ENCODE measurements around the gene DFFB. TPM values are rescaled to one million over a fixed set of nuclear protein-coding genes. Genes with fewer than 3 reads are reported as not detected.

The DFFB gene
- polyA plus RNA-seq, 3 donors = 5.9 to 14.7 (median 6.6) TPM

DNA sequence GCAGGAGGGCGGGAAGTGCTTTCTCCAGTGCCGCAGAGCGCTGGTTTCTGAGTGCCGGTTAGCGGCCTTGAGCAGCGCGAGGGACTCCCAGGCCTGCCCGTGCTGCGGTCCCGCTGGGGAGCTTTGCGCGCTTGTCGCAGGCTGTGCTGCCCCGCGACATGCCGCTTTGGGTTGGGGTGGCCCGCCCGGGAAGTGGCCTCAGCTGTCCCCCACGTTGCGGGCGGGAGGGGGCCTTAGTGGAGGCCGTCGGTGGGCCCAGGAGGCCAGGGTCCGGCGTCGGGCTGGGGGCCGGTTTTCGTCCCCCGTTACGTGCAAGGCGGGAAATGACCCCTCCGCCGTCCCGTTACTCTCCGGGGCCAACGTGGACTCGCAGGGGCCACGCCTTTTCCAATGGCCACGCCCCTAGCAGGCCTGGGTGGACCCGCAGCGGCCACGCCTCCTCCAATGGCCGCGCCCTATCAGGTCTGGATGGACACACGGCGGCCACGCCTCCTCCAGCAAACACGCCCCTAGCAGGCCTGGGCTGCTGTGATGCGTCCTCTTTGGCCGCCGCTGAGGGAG is 43.8 kb downstream of the DFFB start:
- TF ChIP-seq, protein P1, sequence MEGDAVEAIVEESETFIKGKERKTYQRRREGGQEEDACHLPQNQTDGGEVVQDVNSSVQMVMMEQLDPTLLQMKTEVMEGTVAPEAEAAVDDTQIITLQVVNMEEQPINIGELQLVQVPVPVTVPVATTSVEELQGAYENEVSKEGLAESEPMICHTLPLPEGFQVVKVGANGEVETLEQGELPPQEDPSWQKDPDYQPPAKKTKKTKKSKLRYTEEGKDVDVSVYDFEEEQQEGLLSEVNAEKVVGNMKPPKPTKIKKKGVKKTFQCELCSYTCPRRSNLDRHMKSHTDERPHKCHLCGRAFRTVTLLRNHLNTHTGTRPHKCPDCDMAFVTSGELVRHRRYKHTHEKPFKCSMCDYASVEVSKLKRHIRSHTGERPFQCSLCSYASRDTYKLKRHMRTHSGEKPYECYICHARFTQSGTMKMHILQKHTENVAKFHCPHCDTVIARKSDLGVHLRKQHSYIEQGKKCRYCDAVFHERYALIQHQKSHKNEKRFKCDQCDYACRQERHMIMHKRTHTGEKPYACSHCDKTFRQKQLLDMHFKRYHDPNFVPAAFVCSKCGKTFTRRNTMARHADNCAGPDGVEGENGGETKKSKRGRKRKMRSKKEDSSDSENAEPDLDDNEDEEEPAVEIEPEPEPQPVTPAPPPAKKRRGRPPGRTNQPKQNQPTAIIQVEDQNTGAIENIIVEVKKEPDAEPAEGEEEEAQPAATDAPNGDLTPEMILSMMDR (IDR thresholded peaks at IDR 0.05) = no peak
- intact Hi-C loops (cut with micrococcal nuclease) = loop anchor here (1.0 to 10.0 kb wide), 5 partner anchors 44 to 277 kb away; partner anchors contain the start of genes SMIM1 (in 2 of the 2), CEP104 (in 1 of the 2), DFFB (in 1 of the 2) and TPRG1L (in 1 of the 2)
- peak overlapping the region; percentile 75 for H3K4me2 ChIP-seq (replicated peaks; ENCODE audit: extremely low read depth, low read length, poor library complexity, severe bottlenecking)
- DNase-seq = peak; percentile 95 to 98 (median 97)
- peaks cover 7 to 13% (median 11%) of the 10 kb centered on the region in 7 donors for H3K9me3 Mint-ChIP-seq
- H4K20me1 ChIP-seq (ENCODE audit: insufficient read depth, low read length) = peaks cover 19% of the 10 kb centered on the region
- H3K4me3 ChIP-seq (replicated peaks in 1 of 3; ENCODE audit: low read depth in 2 of 3, low read length in 3 of 3) = peak overlapping the region; percentile 59 to 97 (median 89)
- H3K4me1 ChIP-seq (ENCODE audit: control insufficient read depth in 1 of 2, insufficient read depth in 2 of 2, low read length in 2 of 2) = peaks cover 17 to 30% of the 10 kb centered on the region in 2 donors
- H3K27me3 ChIP-seq (ENCODE audit: control insufficient read depth in 2 of 2, insufficient read depth in 2 of 2, low read length in 2 of 2) = no peaks in the 10 kb centered on the region
- peaks cover 0 to 4% (median 1%) of the 10 kb centered on the region in 3 donors for H3K27me3 Mint-ChIP-seq (ENCODE audit: low read depth in 3 of 3)
- H3K4me3 Mint-ChIP-seq = peak overlapping the region; percentile 86 to 94
- H3K79me2 ChIP-seq (ENCODE audit: insufficient read depth, low read length) = peaks cover 39% of the 10 kb centered on the region
- peaks cover 16 to 21% of the 10 kb centered on the region in 2 donors for H3K36me3 Mint-ChIP-seq
- H3K27ac Mint-ChIP-seq = peak overlapping the region; percentile 98 to 100 (median 100)
- peaks cover 5 to 10% of the 10 kb centered on the region in 2 donors for H3K9me3 ChIP-seq (replicated peaks in 1 of 2; ENCODE audit: control insufficient read depth in 1 of 2, insufficient read depth in 1 of 2, low read length in 2 of 2)
- H2AFZ ChIP-seq (ENCODE audit: insufficient read depth, low read depth, low read length, poor library complexity, severe bottlenecking) = peak overlapping the region; percentile 94
- H3K27ac ChIP-seq (ENCODE audit: low read depth in 1 of 2, low read length in 2 of 2) = peak overlapping the region; percentile 94 to 98
- under 1% methylated on average over 49 of the region's 51 CpGs for WGBS (ENCODE audit: insufficient coverage)
- peak overlapping the region; percentile 85 for H3K9ac ChIP-seq (ENCODE audit: insufficient read depth, low read length, poor library complexity, severe bottlenecking)
- H3K4me1 Mint-ChIP-seq = peaks cover 35% of the 10 kb centered on the region
- H3K36me3 ChIP-seq (replicated peaks in 1 of 2; ENCODE audit: control insufficient read depth in 1 of 2, insufficient read depth in 2 of 2, low read length in 2 of 2) = peaks cover 2 to 6% of the 10 kb centered on the region in 2 donors

DNA sequence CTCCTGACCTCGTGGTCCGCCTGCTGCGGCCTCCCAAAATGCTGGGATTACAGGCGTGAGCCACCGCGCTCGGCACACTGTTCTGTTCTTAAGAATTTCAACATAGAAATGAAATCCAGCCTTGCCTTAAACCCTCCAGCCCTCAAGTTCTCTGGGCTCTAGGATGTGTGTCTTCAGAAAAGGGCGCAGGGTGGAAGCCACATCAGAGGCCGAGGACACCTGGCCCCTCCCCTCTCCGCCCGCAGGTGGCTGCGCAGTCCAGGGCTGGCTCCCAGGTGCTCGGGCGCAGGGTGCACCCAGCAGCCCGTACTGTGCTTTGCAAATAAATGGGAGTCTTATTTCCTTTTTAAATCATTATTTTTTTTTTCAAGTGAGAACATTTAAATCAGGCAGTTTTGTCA is 44.8 kb downstream of the DFFB start:
- no peak overlapping the region for H3K4me3 Mint-ChIP-seq
- peaks cover 29% of the 10 kb centered on the region for H3K79me2 ChIP-seq (ENCODE audit: insufficient read depth, low read length)
- peaks cover 5 to 10% of the 10 kb centered on the region in 2 donors for H3K9me3 ChIP-seq (replicated peaks in 1 of 2; ENCODE audit: control insufficient read depth in 1 of 2, insufficient read depth in 1 of 2, low read length in 2 of 2)
- H2AFZ ChIP-seq (ENCODE audit: insufficient read depth, low read depth, low read length, poor library complexity, severe bottlenecking) = no peak overlapping the region
- H3K4me1 ChIP-seq (ENCODE audit: control insufficient read depth in 1 of 2, insufficient read depth in 2 of 2, low read length in 2 of 2) = peaks cover 21 to 35% of the 10 kb centered on the region in 2 donors
- peaks cover 13 to 15% of the 10 kb centered on the region in 2 donors for H3K36me3 Mint-ChIP-seq
- no peaks in the 10 kb centered on the region for H3K36me3 ChIP-seq (replicated peaks in 1 of 2; ENCODE audit: control insufficient read depth in 1 of 2, insufficient read depth in 2 of 2, low read length in 2 of 2)
- H3K9me3 Mint-ChIP-seq = peaks cover 7 to 13% (median 11%) of the 10 kb centered on the region in 7 donors
- no peak overlapping the region for H3K9ac ChIP-seq (ENCODE audit: insufficient read depth, low read length, poor library complexity, severe bottlenecking)
- no peak overlapping the region for H3K27ac Mint-ChIP-seq
- WGBS (ENCODE audit: insufficient coverage) = 100% methylated on average over 3 of the region's 15 CpGs
- H3K27me3 ChIP-seq (ENCODE audit: control insufficient read depth in 2 of 2, insufficient read depth in 2 of 2, low read length in 2 of 2) = no peaks in the 10 kb centered on the region
- peaks cover 40% of the 10 kb centered on the region for H3K4me1 Mint-ChIP-seq
- H3K4me3 ChIP-seq (replicated peaks in 1 of 3; ENCODE audit: low read depth in 2 of 3, low read length in 3 of 3) = no peak overlapping the region
- peaks cover 9% of the 10 kb centered on the region for H4K20me1 ChIP-seq (ENCODE audit: insufficient read depth, low read length)
- no peak overlapping the region for H3K27ac ChIP-seq (ENCODE audit: low read depth in 1 of 2, low read length in 2 of 2)
- H3K4me2 ChIP-seq (replicated peaks; ENCODE audit: extremely low read depth, low read length, poor library complexity, severe bottlenecking) = no peak overlapping the region
- no peak for DNase-seq
- intact Hi-C loops (cut with micrococcal nuclease) = loop anchor here (5.0 to 10.0 kb wide), 3 partner anchors 127 to 277 kb away; partner anchors contain the start of genes SMIM1 (in 2 of the 2) and TPRG1L (in 1 of the 2)
- H3K27me3 Mint-ChIP-seq (ENCODE audit: low read depth in 3 of 3) = peaks cover 0 to 4% (median 1%) of the 10 kb centered on the region in 3 donors
- TF ChIP-seq, protein P1 (IDR thresholded peaks at IDR 0.05) = no peak

Measured in CD14-positive monocyte (primary cell).